ENCODE measurements around the gene SOX10.
"Not testable (repeated sequence)": the region's sequence is repeated elsewhere in the genome, so short reads cannot be mapped to it uniquely, and the experiment has no call there.

The SOX10 gene

GRCh38 chr22:37986371-37986770 lies 2.0 kb upstream of the SOX10 start:
- DNase-seq (ENCODE audit: low read depth in 1 of 2, low spot score in 1 of 2): no peak

DNA sequence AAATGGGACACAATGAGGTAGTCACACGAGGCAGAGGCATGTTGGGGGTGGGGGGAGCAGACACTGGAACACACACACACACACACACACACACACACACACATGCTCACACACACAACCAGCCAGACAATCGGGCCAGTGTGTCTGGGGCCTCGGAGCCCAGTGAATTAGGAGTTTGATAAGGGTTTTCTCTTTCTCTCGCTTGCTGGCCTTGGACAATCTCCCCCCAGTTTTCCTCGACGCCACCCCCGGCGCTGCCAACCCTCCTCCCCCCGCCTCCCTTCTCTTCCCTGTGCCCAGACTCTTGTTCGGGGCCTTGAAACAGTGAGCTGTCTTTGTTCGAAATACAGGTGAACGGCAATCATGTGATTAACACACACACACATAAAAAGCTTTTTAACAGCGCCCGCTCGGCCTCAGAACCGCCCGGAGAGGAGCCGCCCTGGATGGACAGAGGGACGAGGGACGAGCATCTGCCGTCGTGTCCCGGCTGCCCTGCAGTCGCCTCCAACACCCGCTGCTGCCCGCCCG lies 1.5 kb upstream of the SOX10 start:
- no peak for DNase-seq (ENCODE audit: low read depth in 1 of 2, low spot score in 1 of 2)

DNA sequence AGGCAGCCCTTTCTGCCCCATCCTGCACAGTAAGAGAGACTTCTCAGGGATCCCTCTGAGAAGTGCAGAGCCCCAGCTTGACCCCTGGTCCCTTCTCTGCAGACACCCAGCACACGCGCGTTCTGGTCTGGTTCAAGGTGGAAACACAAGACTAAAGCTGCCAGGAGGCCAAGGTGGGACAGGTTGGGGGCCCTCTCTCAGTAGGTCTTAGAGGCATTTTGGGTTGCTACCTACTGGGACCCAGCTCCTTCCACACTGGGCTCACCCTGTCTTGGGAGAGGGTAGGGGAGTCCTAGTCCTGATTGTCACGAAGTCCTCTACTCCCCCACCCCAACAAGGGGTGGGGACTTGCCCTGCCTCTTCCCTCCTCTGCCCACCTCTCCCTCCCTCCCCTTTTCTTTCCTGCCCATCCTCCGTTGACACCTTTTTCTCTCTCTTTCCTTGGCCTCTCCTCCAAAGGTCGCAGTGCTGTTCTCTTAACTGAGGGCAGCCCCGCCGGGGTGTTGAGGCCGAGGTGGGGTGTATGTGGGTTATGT lies 763 bp upstream of the SOX10 start:
- DNase-seq (ENCODE audit: low read depth in 1 of 2, low spot score in 1 of 2): no peak

- no peak for DNase-seq (ENCODE audit: low read depth in 1 of 2, low spot score in 1 of 2)
Observed at GRCh38 chr22:37982938-37983859, 1.2 kb downstream of the SOX10 start.

- no peak for DNase-seq (ENCODE audit: low read depth in 1 of 2, low spot score in 1 of 2)
Observed at GRCh38 chr22:37982151-37982785, 2.1 kb downstream of the SOX10 start.

DNA sequence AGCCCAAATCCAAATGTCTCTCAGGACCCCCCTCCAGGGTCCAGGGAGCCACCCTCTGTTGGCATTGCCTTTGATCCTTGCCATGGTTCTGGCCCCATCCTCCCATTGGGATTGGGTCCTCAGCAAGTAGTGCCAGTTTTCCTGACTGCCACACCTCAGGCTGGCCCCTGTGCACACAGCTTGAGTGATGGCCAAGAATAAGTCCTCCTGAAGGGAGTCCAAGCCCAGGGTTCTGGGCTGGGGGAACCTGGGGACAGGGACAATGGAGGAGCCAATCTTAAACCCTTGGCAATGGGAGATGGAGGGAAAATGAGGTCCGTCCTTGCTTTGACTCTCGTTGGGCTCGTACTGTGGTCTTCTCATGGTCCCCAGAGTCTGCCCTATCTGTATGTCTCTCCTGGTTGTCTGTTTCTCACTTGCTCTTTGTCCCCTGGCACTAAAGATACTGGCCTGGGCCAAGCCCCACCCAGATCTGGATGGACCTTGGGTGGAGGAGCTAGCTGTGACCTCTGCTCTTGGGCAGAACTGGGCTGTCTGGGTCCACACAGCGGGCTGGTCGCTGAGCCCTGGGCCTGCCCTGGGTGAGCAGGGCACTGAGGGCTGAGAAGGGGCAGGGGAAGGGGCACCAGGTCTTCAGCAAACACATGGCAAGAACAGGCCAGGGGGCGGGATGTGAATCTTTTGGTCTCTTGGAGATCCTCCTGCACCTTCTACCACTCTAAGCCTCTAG lies 2.9 kb downstream of the SOX10 start:
- no peak for DNase-seq (ENCODE audit: low read depth in 1 of 2, low spot score in 1 of 2)

- no peak for DNase-seq (ENCODE audit: low read depth in 1 of 2, low spot score in 1 of 2)
Observed at GRCh38 chr22:37979782-37980181, 4.6 kb downstream of the SOX10 start.

- no peak for DNase-seq (ENCODE audit: low read depth in 1 of 2, low spot score in 1 of 2)
Observed at GRCh38 chr22:37976547-37976946, 7.8 kb downstream of the SOX10 start.

GRCh38 chr22:37976022-37976421 lies 8.3 kb downstream of the SOX10 start:
- DNase-seq (ENCODE audit: low read depth in 1 of 2, low spot score in 1 of 2): not testable (repeated sequence)

DNA sequence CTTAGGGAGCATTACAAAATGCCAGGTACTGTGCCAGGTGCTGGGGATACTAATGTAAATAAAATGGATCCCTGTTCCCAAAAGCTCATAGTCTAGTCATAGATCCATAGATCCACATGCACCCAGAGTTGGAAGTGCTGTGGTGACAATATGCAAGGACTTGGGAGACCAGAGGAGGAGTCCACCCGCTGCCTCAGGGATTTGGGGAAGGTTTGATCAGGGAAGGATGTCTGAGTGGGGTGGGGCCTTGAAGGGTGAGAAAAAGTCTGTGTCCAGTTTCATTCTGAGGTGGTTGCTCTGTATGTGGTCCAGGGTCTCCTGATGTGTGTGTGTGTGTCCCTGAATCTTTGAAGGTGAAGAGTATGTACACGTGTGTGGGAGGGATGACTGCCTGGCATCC lies 9.2 kb downstream of the SOX10 start:
- no peak for DNase-seq (ENCODE audit: low read depth in 1 of 2, low spot score in 1 of 2)

- DNase-seq (ENCODE audit: low read depth in 1 of 2, low spot score in 1 of 2): no peak
Observed at GRCh38 chr22:37973271-37974170, 10.8 kb downstream of the SOX10 start.

GRCh38 chr22:37972527-37972926 lies 11.8 kb downstream of the SOX10 start:
- no peak for DNase-seq (ENCODE audit: low read depth in 1 of 2, low spot score in 1 of 2)

DNA sequence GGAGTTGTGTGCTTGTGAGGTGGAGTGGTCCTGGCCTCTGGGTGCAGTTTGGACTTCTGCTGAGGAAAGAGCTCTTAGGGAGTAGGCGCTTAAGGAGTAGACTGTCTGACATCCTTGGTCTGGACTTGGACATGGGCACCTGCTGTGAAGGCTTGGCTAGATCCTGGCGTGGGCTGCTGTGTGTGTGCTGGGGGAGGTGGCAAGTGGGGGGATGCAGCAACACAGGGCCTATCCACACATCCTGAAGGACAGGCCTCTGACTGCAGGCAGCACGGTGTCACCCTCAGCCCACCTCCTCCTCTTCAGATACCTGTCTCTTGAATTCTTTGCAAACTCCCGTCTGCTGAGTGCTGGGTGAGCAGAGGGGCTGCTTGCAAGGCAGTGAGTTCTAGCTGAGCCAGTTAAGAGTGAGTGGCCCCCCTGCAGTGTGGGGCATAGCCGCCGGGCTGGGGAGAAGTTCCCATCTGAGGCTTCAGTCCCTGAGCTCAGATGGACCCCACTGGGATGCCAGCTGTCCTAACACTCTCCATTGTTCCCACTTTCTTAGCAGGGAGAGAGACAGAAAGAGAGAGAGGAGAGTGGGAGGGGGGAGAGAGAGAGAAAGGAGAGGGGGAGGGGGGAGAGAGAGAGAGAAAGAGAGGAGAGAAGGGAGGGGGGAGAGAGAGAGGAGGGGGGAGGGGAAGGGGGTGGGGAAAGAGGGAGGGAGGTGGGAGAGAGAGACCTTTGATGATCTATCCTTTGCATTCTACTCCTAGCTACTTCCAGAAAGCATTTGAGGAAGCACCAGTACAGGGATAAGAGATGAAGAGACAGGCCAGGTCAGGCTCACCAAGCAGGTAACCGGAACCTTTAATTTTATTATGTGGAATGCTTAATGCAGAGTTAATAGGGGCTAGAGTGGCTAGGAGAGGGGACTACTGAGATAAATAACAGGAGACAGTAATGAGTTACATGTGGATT lies 12.6 kb downstream of the SOX10 start:
- DNase-seq (ENCODE audit: low read depth in 1 of 2, low spot score in 1 of 2): no peak

GRCh38 chr22:37970864-37971263 lies 13.5 kb downstream of the SOX10 start:
- no peak for DNase-seq (ENCODE audit: low read depth in 1 of 2, low spot score in 1 of 2)

DNA sequence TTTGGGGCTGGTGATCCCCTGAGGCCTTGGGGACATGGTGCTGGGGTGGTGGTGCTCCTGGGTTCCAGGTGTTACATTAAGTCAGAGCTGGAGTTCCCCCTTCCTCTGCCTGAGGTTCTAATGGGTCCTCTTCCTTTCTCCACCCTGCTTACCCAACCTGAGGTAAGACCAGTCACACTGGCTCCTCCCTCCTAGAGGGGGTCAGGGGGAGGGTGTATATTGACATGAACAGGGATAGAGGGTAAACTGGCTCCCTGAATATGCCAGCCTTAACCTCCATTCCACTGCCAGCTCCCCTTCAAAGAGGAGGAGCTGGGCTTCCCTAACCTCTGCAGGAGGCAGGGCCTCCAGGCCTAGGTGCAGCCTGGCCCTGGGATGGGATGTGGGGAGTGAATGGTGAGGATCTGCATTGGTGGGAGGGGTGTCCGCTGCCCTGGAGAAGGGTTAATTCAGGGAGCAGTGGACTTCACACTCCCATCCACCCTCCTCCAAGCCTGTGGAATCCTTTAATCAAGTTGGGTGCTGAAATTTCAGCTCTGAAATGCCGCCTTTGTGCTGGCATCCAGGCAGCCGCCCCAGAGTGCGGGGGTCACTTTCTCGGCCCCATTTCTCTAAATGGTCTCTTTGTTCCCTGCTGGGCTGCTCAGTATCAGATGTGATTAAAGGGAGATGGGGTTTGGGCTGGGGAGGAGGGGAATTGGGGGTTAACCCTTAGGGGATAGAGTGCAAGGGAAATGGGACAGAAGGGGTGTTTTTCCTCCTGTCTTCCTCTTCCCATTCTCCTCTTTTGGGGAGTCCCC lies 15.7 kb downstream of the SOX10 start:
- DNase-seq (ENCODE audit: low read depth in 1 of 2, low spot score in 1 of 2): no peak

DNA sequence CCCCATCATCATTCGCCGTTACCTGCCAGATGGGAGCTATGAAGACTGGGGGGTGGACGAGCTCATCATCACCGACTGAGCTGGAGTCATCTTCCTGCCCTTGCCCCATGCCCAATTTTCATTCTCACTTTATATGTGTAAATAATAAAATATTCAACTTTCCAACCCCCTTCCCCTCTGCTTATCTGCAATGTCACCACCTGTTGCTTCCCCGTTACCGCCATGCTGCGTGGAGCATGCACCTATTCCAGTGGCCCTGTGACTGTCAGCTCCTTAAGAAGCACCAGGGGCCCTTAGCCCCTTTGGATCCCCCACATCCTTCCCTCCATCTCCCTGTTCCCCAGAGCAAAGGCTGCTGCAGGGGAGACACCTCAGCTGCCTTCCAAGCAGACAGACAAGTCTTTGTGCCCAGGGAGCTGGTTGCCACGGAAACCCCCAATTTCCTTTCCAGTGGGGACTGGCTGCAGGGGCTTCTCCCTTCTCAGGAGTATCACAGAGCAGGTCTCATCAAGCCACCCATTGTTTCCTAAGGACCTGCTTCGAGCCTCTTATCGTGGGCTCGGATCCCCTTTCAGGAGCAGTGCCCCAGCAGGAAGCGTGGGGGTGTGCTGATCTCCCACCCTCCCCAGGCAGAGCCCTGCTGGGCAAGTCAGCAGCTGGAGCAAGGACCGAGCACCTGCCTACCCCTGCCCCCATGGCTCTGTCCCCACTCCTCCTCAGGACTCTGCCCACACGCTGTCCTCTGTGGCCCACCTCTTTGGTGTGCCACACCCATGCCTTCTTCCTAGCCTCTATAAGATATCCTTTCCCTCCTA lies 16.5 kb downstream of the SOX10 start:
- DNase-seq (ENCODE audit: low read depth in 1 of 2, low spot score in 1 of 2): no peak

DNA sequence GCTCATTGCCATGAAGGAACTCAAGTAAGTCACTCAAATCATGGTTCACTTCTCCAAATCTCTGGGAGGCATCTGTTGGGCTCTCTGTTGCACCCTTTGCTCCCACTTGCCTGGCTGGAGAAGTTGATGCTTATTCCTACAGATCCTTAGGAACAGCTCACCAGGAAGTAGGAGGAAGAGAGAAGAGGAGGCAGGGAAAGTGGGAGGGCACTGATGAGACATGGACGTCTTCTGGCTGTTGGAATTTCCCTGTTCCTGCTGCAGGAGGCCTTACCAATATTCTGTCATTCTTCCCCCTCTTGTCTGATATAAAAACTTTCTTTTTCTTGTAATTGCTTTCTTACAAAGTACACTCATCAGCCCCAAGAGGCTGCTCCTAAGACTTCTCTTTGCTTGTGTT lies 17.2 kb downstream of the SOX10 start:
- DNase-seq (ENCODE audit: low read depth in 1 of 2, low spot score in 1 of 2): no peak
